Nephron (organoid): ENCODE results near the gene VSIG1.

Experiments used
- H3K27ac Mint-ChIP-seq, 3 experiments: 2 replicates each; pipeline ENCODE4 v1.8.0; 2020; ENCODE audit warnings: mixed read lengths in 3 of 3, mild to moderate bottlenecking in 2 of 3, moderate library complexity in 1 of 3
- H3K27me3 Mint-ChIP-seq: 2 replicates; pipeline ENCODE4 v1.8.0; 2021; ENCODE audit warnings: low read depth, mild to moderate bottlenecking, moderate library complexity, mixed read lengths
- H3K36me3 Mint-ChIP-seq: 2 replicates; pipeline ENCODE4 v1.8.0; 2020; ENCODE audit warnings: low read depth, mixed read lengths
- H3K4me1 Mint-ChIP-seq: 2 replicates; pipeline ENCODE4 v1.8.0; 2020; ENCODE audit warnings: mixed read lengths
- H3K4me3 Mint-ChIP-seq, 3 experiments: 2 replicates each; pipeline ENCODE4 v1.8.0; 2020; ENCODE audit warnings: mild to moderate bottlenecking in 3 of 3, mixed read lengths in 3 of 3, moderate library complexity in 2 of 3
- H3K9me3 Mint-ChIP-seq: 2 replicates; pipeline ENCODE4 v1.8.0; 2020; ENCODE audit warnings: mixed read lengths
- TF ChIP-seq, protein P1 (sequence below), 3 experiments: fragments of 200-600 bp; sonication (generic); IDR thresholded peaks; one replicate each; pipeline ENCODE4 v1.5.0; 2021; ENCODE audit warnings: antibody characterized with exemption in 3 of 3; ENCODE audit not compliant: unreplicated experiment in 3 of 3

The VSIG1 gene

DNA sequence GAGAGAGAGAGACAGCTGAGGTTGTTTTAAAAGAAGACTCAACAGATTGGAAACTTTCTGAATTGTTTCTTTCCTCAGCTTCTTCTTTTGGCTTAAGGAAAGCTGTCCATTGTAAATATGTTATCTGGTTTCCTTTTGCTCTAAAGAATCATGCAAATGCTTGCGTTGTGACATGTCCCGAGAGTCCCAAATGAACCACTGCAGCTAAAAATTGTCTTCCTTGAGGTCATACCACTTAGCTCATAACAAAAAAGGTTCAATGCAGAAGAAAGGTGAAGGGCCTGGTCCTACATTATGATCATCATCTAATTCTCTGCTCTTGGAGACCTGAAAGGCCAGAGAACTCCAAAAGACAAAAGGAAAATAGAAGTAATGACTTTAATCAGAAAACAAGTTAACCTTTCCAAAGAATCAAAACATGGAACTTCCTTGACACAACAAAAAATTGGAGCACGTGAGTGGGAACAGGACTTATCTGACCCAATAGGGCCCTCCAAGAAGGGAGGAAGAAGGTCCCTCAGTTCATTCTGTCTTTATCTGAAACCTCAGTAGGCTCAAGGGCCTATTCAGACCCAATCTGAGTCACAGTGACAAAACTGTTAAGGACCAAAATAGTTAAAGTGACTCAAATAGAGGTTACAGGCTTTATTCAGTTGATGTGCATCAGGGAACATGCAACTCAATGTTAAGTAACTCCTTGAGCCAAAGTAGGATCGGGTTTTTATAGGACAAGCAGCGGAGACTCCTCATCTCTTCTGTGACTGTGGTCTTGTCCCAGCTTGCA lies 14.7 kb upstream of the VSIG1 start:
- peaks cover 16% of the 10 kb centered on the region for H3K4me1 Mint-ChIP-seq
- no peaks in the 10 kb centered on the region for H3K9me3 Mint-ChIP-seq
- no peaks in the 10 kb centered on the region for H3K36me3 Mint-ChIP-seq
- H3K4me3 Mint-ChIP-seq = no peak overlapping the region
- H3K27ac Mint-ChIP-seq = no peak overlapping the region
- H3K27me3 Mint-ChIP-seq = peaks cover 33% of the 10 kb centered on the region
- TF ChIP-seq, protein P1, sequence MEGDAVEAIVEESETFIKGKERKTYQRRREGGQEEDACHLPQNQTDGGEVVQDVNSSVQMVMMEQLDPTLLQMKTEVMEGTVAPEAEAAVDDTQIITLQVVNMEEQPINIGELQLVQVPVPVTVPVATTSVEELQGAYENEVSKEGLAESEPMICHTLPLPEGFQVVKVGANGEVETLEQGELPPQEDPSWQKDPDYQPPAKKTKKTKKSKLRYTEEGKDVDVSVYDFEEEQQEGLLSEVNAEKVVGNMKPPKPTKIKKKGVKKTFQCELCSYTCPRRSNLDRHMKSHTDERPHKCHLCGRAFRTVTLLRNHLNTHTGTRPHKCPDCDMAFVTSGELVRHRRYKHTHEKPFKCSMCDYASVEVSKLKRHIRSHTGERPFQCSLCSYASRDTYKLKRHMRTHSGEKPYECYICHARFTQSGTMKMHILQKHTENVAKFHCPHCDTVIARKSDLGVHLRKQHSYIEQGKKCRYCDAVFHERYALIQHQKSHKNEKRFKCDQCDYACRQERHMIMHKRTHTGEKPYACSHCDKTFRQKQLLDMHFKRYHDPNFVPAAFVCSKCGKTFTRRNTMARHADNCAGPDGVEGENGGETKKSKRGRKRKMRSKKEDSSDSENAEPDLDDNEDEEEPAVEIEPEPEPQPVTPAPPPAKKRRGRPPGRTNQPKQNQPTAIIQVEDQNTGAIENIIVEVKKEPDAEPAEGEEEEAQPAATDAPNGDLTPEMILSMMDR (IDR thresholded peaks at IDR 0.05; ENCODE audit: unreplicated experiment in 3 of 3) = no peak

DNA sequence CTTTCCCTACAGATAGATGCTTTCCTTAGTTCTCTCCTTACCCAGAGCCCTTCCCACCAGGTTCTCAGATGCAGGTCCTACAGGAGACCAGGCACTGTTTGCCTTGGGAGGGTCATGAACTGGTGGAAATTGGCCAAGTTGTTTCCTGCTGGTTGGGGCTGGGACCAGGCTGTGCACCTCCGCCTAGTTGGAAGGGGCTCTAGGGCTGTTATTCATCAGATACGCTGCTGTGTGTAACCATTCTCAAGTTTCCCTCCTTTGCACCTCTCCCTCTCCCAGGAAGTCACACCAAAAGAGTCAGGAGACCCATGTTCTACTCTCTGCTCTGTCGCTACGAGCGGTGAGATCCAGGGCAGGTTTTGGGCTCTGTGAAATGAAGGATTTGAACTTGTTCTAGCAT lies 11.9 kb upstream of the VSIG1 start:
- TF ChIP-seq, protein P1 (IDR thresholded peaks at IDR 0.05; ENCODE audit: unreplicated experiment in 3 of 3) = no peak
- peak overlapping the region in 1 of 3 experiments; percentile 93 for H3K27ac Mint-ChIP-seq
- no peaks in the 10 kb centered on the region for H3K36me3 Mint-ChIP-seq
- no peaks in the 10 kb centered on the region for H3K9me3 Mint-ChIP-seq
- H3K4me1 Mint-ChIP-seq = peaks cover 21% of the 10 kb centered on the region
- peaks cover 55% of the 10 kb centered on the region for H3K27me3 Mint-ChIP-seq
- no peak overlapping the region for H3K4me3 Mint-ChIP-seq

DNA sequence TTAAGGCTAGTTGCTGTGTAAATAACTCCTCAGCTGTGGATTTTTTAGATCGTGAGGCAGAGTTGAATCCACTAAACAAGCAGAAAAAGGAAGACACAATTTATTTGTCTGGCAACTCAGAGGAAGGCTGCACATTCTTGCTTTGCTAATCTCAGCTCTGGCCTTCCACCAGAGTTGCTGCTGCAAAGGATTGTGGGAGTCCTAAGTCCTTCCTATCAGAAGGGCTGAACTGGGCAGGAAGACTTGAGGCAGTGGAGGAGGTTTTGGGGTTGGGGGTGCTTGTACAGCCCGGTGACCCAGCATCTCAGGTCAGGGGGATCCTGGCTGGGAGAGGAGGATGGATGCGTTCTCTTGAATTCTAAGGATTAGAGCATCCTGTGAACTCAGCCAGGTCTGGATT lies 11.0 kb upstream of the VSIG1 start:
- H3K4me1 Mint-ChIP-seq = peaks cover 21% of the 10 kb centered on the region
- peak overlapping the region in 2 of 3 experiments; percentile 90 to 93 for H3K27ac Mint-ChIP-seq
- no peaks in the 10 kb centered on the region for H3K36me3 Mint-ChIP-seq
- H3K4me3 Mint-ChIP-seq = no peak overlapping the region
- TF ChIP-seq, protein P1 (IDR thresholded peaks at IDR 0.05; ENCODE audit: unreplicated experiment in 3 of 3) = no peak
- H3K9me3 Mint-ChIP-seq = no peaks in the 10 kb centered on the region
- H3K27me3 Mint-ChIP-seq = peaks cover 60% of the 10 kb centered on the region

DNA sequence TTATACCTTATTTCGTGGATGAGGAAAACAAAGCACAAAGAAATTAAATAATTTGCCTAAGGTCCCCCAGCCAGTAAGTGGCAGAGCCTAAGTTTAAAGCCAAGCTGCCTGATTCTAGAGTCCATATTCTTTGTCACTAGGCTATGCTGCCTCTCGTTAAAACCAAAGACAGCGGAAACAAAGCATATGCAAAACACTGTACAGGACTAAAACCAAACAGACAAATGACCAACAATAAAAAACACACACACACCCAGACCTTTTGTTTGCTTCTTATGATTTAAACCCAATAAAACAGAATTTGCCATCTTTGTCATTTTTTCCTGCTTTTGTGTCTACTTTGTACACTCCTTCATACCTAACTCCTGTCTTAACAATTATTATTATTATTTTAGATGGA lies 10.1 kb upstream of the VSIG1 start:
- H3K27me3 Mint-ChIP-seq = peaks cover 61% of the 10 kb centered on the region
- no peaks in the 10 kb centered on the region for H3K9me3 Mint-ChIP-seq
- peak overlapping the region in 1 of 3 experiments; percentile 93 for H3K27ac Mint-ChIP-seq
- H3K4me3 Mint-ChIP-seq = no peak overlapping the region
- peaks cover 21% of the 10 kb centered on the region for H3K4me1 Mint-ChIP-seq
- TF ChIP-seq, protein P1 (IDR thresholded peaks at IDR 0.05; ENCODE audit: unreplicated experiment in 3 of 3) = no peak
- H3K36me3 Mint-ChIP-seq = no peaks in the 10 kb centered on the region

DNA sequence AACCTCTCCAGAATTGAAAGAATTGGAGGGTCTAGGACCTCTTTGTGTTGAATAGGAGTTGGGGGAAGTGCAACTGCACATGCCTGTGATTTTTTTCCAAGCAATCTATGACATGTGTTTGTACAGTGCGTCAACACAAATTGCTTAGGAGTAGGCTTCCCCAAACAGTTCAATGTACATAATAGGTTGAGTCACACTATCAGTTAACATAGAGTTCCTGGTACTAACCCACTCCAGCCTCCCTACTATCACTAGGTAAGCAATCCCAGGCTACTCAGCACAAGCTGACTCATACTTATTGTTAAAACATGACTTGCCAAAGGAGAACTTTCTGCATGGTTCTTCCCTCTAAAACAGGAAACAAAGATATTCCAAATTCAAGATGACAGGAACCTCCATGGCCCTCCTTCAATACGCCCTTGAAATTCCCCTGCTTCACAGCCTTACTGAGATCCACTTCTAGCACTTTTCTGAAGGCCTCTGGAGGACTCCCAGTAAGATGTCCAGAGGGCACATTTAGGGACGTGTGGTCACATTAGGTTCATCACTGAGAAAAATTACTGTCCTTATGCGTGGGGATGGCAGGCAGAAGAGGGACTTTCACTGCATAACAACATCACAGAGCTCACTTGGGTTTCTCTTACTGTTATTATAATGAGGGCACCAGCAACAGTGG lies 8.4 kb upstream of the VSIG1 start:
- Mint-ChIP-seq H3K4me1 (peaks cover 21% of the 10 kb centered on the region), H3K27me3 (peaks cover 65% of the 10 kb centered on the region), H3K27ac (no peak overlapping the region), H3K9me3 (no peaks in the 10 kb centered on the region), H3K4me3 (no peak overlapping the region), H3K36me3 (no peaks in the 10 kb centered on the region)
- TF ChIP-seq, protein P1 (IDR thresholded peaks at IDR 0.05; ENCODE audit: unreplicated experiment in 3 of 3) = no peak
